Hematopoietic multipotent progenitor cell treated with erythropoietin and hydrocortisone succinate and interleukin-3 and kit ligand, for 17 days (in vitro differentiated cells): ENCODE data around the gene DNER.
"Not testable (repeated sequence)": the region's sequence is repeated elsewhere in the genome, so short reads cannot be mapped to it uniquely, and the experiment has no call there.

Experiments
- DNase-seq: peaks from one replicate; pipeline ENCODE4 v3.0.0-alpha.2; 2015; ENCODE audit warnings: low spot score

Gene DNER, protein sequence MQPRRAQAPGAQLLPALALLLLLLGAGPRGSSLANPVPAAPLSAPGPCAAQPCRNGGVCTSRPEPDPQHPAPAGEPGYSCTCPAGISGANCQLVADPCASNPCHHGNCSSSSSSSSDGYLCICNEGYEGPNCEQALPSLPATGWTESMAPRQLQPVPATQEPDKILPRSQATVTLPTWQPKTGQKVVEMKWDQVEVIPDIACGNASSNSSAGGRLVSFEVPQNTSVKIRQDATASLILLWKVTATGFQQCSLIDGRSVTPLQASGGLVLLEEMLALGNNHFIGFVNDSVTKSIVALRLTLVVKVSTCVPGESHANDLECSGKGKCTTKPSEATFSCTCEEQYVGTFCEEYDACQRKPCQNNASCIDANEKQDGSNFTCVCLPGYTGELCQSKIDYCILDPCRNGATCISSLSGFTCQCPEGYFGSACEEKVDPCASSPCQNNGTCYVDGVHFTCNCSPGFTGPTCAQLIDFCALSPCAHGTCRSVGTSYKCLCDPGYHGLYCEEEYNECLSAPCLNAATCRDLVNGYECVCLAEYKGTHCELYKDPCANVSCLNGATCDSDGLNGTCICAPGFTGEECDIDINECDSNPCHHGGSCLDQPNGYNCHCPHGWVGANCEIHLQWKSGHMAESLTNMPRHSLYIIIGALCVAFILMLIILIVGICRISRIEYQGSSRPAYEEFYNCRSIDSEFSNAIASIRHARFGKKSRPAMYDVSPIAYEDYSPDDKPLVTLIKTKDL

DNA sequence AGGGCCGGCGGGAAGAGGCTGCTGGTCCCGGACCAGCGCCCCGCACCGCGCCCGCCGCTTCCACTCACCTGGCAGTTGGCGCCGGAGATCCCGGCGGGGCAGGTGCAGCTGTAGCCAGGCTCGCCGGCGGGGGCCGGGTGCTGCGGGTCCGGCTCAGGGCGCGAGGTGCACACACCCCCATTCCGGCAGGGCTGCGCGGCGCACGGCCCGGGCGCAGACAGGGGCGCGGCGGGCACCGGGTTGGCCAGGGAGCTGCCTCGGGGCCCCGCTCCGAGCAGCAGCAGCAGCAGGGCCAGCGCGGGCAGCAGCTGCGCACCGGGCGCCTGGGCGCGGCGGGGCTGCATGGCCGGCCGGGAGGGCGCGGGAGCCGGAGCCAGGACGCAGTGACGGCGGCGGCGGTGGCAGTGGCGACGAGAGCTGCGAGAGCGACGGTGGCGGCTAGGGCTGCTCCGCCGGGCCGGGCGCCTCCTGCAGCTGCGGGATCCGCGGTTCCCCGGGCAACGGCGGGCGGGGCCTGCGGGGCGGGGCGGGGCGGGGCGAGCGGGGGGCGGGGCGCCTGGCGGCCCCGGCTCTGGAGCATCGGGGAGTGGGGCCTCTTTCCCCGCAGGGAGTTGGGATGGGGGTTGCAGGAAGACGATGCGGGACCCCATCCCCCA is at the start of gene DNER:
DNER (minus strand) TSS at position 476 of the 656 bp plus-strand sequence; CDS start at position 344, 132 bp downstream.
- DNase-seq: no peak

DNA sequence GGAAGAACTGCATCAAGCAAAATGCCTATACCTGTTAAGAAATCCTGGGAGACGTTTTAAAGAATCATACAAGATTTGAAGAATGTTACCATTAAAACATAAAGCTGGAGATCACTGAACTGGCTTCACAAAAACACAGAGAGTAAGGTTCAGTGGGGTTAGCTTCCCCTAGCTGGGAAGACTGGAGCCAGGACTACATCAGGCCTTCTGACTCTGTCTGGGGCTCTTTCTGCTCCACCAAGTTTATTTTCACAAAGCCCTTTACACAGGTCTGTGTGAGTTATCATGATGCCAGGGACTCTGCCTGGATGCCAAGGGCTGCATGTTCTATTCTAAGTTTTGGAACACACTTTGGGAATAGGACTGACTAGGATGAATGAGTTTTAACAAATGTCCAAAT is 47.3 kb upstream of the DNER start:
- no peak for DNase-seq

DNA sequence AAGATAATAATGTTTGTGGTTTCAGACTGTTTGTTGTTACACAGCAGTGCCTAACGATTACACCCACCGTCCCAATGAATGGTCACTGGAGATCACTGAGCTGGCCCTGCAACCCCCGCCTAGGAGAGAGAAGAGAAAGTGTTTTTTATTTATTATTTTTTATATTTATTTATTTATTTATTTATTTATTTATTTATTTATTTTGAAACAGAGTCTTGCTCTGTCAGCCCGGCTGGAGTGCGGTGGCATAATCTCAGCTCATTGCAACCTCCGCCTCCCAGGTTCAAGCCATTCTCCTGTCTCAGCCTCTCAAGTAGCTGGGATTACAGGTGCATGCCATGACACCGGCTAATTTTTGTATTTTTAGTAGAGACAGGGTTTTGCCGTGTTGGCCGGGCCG is 43.1 kb upstream of the DNER start:
- DNase-seq: not testable (repeated sequence)

DNA sequence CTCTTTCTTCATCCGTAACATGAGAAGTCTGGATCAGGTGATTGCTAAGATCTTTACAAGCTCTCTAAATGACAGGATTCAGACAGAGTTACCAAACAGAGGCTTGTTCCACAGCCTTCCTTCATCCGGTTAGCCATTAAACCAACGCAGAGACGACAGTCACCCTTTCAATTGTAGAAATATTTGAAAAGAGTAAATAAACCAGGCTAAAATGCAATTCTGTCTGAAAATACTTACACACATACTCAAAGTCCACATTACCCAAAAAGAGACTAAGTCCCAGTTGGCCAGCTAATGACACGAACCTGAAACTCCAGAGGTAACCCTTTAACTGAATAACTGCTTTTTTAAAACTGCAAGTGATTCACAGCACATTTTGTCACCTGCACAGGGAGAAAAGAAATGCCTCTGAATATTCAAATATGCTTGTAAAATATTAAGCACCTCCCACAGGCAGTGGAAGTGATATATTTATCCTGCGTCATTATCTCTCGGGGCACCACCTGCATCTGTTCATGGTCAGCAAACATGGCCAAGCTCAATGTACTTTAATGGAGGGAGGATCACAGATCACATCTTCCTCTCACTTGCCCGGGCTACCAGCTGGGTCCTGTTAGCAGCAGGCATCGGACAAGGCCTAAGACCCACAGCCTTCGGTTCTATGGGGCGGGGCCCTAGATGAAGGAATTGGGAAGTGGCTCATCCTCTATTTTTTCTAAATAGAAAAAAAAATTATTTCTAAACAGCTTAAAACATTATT is 38.8 kb upstream of the DNER start:
- no peak for DNase-seq

DNA sequence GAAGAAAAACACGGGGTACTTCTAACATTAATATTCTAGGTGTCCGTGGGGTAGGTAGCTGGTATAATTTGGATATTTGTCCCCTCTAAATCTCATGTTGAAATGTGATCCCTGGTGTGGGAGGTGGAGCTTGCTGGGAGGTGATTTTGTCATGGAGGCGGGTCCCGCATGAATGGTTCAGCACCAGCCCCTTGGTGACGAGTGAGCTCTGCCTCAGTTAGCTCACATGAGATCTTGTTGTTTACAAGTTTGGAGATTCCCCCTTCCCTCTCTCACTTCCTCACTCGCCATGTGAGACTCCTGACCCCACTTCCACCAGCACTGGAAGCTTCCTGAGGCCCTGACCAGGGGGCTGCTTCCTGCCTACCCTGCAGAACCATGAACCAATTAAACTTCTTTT is 35.4 kb upstream of the DNER start:
- DNase-seq: no peak

DNA sequence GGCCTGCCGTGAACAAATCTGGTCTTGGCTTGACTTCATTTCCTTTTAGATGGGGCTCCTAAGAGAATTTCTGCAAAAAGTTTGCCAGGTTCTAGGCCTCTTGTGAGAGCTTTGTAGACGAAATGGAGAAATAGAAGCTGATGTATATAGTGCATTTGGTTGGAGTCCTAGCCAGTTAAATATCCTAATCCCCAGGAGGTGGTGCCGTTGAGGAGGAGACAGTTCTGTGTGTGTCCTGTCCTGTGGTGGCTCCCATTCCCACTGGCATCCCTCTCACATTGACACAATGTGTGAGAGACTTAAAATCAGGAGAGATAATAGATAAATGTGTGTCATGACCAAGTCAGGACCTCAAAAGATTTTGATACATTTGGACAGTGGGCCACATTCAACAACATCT is 34.6 kb upstream of the DNER start:
- no peak for DNase-seq

DNA sequence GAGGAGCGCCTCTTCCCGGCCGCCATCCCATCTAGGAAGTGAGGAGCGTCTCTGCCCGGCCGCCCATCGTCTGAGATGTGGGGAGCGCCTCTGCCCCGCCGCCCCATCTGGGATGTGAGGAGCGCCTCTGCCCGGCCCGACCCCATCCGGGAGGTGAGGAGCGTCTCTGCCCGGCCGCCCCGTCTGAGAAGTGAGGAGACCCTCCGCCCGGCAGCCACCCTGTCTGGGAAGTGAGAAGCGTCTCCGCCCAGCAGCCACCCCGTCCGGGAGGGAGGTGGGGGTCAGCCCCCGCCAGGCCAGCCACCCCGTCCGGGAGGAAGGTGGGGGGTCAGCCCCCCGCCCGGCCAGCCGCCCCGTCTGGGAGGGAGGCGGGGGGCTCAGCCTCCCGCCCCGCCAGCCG is 28.3 kb upstream of the DNER start:
- not testable (repeated sequence) for DNase-seq

DNA sequence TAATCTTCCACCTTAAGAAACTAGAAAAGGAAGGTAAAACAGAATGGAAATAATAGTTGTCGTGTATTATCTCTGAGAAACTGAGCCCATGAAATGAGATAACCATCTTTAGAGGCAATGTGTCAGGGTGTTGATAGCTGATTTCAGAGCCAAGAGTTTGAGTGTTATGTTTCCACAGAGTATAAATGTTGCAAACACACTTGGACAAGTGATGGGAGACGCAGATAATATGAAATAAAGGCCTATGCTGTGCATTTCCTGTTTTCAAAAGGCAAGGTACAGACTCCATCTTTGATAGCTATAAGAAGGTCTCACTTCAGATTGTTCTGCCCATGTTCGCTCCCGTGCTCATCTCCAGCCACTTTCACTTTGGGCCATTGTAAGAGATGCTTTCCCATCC is 25.9 kb upstream of the DNER start:
- no peak for DNase-seq

DNA sequence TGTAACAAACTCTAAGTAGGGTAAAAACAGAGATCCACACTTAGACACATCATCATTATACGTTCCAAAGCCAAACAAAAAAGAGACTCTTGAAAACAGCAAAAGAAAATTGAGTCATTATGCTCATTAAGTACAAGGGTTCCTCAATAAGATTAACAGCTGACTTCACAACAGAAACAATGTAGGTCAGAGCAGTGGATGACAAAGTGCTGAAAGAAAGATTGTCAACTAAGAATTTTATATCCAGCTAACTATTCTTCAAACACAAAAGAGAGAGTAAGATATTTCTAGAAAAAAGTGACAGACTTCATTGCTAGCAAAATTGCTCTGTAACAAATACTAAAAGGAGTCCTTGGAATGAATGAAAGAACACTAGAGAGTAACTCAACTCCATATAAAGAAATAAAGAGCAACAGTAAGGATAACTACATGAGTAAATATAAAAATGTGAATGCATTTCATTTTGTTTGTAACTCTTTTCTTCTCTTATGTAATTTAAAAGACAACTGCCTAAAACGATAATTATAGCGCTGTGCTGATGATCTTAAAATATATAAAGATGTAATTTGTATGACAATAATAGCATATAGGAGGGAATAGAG is 23.8 kb upstream of the DNER start:
- DNase-seq: no peak

DNA sequence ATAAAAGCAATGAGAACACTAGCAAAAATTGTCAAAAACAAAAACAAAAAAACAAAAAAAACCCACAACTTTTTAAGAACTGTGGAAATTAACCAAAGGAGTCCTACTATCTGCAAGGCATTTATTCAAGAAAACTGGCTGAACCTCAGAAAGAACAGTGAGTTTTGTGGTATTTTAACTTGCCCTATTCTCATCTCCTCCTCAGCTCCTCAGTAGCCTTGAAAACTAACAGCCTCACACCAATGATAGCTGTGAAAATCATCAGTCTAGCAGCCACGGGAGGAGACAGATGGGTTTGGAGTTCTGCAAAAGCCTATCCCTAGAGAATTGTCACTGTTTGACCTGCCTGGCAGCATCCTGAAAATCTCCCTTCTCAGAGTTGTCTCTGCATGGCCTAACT is 20.1 kb upstream of the DNER start:
- no peak for DNase-seq

DNA sequence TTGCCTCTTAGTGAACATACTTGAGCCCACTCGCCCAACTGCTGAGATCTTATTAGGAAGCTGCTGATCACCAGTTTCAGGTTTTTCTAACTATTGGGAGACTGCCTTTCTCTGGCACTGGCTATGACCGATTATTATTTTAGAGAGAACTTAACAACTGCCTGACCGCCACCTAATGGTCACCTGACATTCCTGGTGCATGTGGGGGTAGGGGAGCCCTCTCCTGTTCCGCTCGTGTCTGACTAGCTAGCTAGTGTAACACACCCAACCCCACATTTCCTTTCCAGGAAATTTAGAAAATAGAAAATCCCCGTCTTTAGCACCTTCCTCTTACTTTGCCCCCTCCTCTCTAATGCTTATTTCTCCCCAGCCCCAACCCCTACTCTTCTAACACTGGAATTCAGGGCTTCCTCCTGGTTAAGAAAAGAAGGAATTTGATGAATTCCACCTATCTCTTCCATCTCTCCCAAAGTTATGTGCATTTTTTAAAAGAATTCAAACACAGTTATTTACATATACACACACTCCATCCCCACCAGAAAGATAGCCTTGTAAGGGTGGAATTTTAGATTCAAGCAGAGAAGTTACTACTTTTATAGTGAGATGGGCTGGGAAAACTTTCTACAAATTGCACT is 19.4 kb upstream of the DNER start:
- DNase-seq: no peak

DNA sequence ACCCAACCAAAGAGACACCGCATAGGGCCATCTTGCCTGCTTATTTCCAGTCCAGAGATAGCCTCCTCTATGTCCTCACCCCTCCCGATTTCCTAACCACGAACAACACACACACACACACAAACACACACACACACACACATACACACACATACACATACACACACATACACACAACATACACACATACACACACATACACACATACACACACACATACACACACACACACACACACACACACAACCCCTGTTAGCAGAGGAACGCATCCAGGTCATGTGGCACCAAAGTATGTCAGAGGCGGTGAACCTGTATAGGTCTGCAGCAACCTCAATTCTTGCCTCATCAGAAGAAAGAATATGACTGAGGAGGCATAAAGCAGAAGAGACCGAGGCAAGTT is 18.5 kb upstream of the DNER start:
- DNase-seq: no peak

DNA sequence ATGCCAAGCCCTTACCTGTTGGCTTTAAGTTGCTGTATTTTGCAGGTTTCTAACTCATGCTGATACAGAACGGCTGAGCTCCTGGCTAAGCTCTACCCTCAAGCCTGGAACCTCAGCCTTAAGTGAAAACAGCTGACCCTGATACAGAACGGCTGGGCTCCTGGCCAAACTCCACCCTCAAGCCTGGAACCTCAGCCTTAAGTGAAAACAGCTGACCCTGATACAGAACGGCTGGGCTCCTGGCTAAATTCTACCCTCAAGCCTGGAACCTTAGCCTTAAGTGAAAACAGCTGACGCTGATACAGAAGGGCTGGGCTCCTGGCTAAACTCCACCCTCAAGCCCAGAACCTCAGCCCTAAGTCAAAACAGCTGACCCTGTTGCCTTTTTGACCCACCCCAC is 17.6 kb upstream of the DNER start:
- no peak for DNase-seq

DNA sequence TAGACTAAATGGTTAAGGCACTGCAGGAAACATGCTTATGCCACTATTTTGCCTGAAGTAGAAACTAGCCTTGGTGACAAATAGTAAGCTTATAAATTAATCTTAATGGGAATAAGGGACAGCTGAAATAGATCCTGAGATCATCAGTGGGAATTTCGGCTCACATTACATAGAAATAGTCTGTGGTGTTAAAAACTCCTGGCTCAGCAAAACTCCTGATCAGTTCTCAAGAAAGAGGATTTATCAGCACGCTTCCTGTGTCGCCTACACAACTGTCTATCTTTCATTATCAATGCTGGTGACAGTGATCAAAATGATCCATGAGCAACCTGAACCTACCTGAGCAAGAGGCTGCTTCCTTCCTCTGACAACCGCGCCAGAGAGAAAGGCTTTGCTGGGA is 17.0 kb upstream of the DNER start:
- DNase-seq: no peak

DNA sequence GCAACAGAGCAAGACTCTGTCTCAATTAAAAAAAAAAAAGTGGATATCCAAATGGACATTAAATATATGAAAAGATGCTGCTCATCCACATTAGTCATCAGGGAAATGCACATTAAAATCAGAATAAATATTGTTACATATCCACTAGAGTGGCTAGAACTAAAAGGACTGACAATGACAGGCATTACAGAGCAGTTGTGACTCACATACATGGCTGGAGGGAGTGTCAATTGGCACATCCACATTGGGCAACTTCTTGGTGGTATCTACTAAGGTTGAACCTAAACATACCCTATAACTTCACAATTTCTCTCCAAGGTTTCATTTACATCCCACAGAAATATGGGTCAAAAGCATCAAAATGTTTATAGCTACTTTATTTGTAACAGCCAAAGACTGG is 14.0 kb upstream of the DNER start:
- DNase-seq: no peak

DNA sequence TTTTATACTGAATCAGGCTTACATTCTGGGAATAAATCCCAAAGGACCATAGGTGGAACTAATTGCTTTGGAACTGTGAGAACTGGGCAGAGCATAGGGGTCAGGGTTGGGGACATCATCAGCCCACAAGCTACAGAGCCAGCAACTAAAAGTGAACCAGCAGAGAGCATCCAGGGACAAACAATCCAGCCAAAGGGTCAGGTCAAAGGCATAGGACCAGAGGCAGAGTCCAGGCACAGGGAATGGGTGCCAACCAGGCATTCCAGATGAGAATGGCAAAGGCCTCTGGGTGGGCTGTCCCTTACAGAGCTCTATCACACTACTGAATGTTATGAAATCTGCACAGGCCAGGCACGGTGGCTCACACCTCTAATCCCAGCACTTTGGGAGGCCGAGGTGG is 12.3 kb upstream of the DNER start:
- no peak for DNase-seq

DNA sequence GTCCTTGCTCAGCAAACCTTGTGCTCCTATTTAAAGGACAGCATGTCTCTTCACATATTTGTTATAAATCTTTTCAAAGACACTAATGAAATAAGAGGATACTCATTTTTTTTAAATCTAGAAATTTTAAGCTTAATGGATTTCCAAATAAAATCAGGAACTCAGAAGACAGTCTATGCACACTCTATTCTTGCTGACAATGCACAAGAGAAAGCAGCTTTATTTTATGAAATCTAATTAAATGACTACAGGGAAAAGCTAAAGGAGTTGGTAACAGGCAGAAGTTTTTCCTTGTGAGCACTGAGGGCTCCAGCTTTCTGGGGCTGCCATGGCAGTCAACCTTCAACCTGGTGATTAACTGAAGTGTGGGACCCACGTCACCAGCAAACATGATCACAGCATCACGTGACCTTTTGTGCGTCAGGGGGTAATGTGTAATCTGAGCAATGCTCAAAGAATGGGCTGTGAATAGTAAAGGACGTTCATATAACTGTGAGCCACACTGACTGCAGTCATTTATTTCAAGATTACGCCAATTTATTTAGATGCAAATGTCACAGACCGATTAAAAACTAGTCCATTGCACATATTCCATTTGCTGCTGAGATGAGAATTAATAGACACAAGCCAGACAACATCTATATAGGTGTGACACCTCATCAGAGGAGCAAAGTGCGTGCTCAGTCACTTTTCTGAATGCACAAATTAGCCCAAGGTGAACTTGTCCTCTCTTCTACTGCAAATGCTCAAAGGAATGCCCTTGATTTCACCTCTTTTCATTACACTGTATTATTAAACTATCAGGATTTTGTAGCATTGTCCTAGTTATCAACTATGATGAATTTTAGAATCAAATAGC is 11.6 kb upstream of the DNER start:
- no peak for DNase-seq

DNA sequence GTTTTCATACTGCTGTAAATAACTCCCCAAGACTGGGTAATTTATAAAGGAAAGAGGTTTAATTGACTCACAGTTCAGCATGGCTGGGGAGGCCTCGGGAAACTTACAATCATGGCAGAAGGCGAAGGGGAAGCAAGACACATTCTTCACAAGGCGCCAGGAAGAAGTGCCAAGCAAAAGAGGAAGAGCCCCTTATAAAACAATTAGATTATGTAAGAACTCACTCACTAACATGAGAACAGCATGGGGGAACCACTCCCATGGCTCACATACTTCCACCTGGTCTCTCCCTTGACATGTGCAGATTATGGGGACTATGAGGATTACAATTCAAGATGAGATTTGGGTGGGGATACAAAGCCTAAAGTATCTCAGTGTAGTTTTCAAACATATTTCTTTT is 8.8 kb upstream of the DNER start:
- not testable (repeated sequence) for DNase-seq

DNA sequence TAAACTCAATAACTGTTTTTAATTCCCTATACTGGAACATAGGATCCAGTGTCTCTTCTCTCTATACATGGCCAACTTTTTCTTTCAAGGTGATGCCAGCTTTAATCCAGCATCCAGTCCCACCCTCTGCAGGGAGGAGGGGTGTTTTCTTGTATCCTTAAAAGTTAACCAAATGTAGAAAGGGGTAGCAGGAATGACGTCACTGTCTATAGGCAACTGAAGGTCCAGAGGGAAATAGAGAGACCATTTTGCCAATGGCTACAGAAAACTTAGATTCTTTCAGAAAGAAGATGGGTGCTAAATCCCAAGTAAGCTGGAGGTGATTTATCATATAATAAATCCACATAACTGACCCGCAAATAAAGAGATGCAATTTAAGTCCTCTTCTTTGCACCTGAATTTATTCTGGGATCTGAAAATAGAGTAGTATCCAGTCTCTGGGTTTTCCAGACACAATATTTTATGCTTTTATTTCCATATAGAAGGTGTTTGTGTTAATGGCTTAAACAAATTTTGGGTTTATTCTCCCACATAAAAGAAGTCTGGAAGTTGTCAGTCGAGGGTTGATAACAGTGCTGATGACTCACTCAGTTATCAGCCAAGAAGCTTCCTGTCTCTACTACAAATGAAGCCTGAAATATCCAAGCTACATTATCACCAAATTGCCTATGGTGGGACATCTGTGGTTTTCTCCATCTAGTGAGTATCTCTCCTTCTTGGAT is 5.7 kb upstream of the DNER start:
- no peak for DNase-seq

DNA sequence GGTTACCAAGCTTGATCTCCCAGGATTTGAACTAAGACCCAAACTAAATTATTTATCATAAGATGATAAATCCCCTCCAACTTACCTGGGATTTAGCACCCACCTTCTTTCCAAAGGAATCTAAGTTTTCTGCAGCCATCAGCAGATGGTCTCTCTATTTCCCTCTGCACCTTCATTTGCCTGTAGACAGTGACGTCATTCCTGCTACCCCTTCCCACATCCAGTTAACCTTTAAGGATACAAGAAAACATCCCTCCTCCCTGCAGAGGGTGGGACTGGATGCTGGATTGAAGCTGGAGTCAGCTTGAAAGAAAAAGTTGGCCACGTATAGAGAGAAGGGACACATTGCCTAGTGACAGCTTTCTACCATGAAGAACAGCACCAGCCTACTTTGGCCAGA is 3.7 kb upstream of the DNER start:
- DNase-seq: no peak
